Hematopoietic multipotent progenitor cell treated with erythropoietin and hydrocortisone succinate and interleukin-3 and kit ligand, for 4 days (in vitro differentiated cells): ENCODE measurements around the gene SRPK1.
A peak's percentile ranks its signal among the peaks of the same experiment; 100 is the strongest.

Source experiments
- DNase-seq: peaks from one replicate; pipeline ENCODE4 v3.0.0-alpha.2; 2015

Gene SRPK1

DNA sequence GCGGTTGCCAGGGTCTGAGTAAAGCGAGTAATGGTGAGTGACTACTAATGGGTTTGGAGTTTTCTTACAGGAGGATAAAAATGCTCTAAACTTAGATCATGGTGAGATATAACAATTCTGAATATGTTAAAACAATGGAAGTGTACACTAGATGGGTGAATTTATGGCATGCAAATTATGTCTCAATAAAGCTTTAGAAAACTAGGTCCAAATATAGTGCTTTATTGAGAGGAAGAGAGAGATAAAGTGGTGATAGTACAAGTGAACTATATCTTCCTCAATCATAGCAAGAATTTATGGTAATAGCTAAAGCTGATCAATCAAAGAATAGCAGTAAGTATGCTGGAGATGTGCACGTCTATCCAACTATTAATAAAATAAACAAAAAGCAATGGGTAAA is 23.9 kb downstream of the SRPK1 start:
- no peak for DNase-seq

DNA sequence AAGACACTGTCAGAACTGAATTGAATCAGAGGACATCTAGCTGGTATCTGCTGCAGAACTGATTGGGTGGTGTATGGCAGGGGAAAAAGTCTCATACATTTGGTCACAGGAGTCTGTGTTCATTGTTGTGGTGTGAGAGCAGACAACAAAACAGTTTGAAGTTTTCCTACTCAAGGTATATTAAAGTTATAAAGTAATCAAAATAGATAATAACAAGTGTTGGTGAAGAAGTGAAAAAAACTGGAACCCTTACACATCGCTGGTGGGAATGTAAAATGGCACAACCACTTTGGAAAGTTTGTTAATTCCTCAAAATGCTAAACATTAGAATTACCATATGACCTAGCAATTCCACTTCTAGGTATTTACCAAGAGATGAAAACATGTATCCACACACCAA is 24.7 kb downstream of the SRPK1 start:
- DNase-seq = no peak

DNA sequence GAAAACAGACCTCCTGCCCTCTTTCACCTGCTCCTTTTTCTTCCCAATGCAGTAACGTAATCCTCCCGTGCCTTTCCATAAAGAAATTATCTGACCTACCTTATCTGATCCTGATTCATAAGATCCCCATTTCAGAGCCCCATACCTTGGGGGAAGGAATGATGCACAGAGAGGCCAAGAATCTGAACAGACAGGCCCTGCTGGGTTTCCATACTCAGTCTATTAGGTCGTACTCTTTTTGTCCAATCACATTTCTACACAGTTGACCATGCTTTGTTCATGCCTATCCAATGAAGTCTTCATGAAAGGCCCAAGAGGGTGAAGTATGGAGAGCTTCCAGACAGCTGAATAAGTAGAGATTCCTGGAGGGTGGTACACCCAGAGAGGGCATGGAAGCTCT is 25.3 kb downstream of the SRPK1 start:
- DNase-seq = no peak

DNA sequence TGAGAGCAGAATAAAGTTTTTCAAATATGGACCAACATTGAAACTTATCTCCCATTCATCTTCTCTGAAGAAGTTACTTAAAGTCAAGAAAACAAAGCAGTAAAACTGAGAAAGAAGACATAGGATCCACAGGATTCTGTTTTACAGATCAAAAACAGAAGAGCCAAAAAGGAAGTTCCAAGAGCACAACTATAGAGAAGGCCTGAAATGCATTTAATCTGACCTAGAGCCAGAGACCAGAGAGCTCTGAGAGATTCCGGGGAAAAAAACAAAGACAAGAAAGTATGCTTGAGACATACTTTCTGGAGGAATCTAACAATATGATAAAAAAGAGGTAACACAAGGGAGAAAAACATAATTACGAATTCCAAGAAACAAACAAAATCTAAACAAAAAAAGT is 26.1 kb downstream of the SRPK1 start:
- DNase-seq = no peak

DNA sequence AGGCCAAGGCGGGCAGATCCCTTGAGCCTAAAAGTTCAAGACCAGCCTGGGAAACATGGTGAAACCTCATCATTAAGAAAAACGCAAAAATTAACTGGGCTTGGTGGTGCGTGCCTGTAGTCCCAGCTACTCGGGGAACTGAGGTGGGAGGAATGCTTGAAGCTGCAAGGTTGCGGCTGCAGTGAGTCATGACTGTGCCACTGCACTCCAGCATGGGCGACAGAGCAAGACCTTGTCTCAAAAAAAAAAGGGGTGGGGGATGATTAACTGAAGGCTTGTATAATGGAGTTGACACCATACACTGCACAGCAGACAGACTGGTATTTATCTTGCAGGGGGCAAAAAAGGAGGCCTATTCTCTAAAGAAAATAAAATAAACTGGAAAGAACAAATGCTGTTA is 27.7 kb downstream of the SRPK1 start:
- DNase-seq = no peak

DNA sequence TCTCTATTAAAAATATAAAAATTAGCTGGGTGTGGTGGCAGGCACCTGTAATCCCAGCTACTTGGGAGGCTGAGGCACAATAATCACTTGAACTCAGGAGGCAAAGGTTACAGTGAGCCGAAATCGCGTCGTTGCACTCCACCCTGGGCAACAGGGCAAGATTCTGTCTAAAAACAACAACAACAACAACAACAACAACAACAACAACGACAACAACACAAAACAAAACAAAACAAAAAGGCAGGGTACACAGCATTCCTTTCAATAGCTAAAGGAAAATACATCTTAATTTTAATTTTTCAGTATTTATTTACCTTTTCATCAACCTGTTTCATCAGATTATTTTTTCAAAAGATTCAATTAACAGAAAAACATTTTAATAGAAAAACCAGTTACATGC is 28.4 kb downstream of the SRPK1 start:
- no peak for DNase-seq

DNA sequence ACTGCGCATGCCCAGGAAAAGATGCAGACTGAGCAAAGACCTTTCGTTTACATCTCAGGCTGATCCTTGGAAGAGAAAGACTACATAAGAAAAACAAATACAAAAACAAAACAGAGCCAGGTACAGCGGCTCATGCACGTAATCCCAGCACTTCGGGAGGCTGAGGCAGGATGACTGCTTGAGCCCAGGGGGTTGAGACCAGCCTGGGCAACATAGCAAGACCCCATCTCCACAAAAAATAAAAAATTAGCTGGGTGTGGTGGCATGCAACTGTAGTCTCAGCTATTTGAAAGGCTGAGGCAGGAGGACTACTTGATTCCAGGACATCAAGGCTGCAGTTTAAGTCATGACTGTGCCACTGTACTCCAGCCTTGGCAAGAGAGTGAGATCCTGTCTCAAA is 41.7 kb downstream of the SRPK1 start:
- DNase-seq = no peak

DNA sequence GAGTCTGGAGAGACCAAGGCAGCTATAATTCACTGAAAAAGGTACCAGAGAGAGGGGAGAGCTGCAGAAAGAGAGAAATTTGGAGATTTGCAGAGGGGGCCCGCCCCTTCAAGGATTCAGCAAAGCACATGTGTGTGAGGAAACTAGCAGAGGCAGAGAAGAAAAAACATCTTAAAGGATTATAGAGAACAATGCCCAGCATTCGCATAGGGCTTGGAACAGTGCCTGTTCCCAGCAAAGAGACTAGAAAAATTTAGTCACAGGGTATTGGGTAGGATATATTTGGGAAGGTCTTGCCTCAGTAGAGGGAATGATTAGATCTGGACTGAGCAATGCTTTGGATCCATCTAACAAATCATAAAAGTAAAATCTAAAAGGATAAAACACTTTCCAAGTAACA is 44.0 kb downstream of the SRPK1 start:
- no peak for DNase-seq

DNA sequence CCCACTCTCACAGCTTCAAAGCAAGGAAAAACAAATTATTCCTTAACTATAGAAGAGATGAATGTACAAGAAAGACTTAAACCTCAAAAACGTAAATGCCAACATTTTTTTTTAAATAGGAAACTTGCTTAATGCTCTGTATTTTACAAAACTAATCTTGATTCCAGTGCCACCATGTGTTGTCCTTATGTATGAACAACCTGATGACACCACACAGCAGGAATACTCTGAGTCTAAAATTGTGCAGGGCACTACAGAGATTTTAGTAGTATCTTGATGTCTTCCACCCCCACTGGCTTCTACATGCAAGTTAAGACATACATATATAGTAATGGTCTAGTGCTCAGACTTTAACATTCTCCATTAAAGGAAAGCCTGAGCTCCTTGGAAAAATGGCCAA is 46.2 kb downstream of the SRPK1 start:
- DNase-seq = no peak

DNA sequence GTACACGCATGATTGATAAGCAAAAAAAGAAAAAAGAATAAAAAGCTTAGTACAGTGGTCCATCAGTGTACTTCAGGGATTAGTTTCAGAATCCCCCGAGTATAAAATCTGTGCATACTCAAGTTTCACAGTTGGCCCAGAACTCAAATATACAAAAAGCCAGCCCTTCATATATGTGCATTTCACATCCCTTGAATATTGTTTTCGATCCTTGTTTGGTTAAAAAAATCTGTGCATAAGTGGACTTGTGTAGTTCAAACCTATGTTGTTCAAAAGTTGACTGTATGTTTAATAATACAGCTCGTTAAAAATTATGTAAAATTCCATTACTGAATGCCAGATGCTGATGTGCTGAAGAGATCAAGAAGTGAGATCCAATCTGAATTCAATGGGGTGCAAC is 61.5 kb downstream of the SRPK1 start:
- DNase-seq = no peak

DNA sequence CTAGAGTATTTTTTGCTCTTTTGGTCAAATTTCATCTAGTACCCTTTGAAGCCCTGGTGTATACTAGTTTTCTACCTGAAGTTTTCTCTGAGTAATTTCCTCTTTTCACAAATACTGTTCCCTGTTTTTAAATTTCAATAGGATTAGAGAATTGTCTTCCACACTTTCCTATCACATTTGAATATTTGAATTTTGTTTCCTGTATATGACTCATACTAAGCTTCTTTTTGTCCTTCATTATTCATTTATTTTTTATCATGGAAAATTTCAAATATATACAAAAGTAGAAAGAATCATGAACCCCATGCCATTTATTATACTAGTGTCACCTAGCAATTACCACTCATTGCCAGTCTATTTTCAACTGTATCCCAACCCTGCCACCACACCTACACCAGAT is 63.0 kb downstream of the SRPK1 start:
- no peak for DNase-seq

DNA sequence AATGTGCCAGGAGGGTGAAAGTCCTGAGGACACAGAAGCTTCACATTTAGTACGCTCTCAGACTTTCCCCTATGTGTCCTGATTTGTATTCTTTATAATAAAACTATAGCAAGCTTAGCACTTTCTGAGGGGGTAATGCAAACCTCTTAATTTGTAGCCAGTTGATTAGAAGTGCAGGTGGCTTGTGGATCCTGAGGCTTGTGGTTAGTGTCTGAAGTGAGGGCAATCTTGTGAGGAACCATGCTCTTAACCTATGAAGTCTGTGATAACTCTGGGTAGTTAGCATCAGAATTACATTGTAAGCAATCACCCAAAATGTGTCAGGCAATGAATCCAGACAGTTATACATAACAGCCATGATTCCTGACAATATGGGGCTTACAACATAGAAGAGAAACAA is 64.6 kb downstream of the SRPK1 start:
- DNase-seq = no peak

DNA sequence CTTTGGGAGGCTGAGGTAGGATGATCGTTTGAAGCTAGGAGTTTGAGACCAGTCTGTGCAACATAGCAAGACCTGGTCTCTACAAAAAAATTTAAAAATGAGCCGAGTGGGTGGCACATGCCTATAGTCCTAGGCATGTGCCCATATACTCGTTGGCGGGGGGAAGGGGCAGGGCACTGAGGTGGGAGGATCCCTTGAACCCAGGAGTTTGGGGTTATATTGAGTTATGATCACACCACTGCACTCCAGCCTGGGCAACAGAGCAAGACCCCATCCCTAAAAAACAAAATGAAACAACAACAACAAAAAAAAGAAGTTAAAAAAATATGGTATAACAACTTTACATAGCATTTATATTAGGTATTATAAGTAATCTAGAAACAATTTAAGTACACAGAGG is 67.9 kb downstream of the SRPK1 start:
- no peak for DNase-seq

DNA sequence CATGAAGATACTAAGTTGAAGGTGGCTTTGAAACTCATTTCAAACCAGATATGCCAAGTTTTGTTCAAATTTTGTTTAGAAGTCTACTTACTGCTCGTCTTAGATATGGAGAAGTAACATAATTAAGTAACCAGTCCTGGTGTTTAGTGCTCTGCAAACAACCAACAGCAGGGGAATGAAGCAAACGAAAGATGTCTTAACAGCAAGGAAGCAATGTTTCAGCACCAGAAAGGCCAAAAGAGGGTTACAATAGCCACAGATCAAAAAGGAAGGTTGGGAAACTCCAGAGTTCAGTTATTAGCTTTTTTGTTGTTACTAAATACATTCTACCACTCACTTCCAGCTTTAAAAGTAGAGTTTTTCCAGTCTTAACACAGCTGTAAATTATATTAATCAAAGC is 70.7 kb downstream of the SRPK1 start:
- DNase-seq = peak; percentile 41

DNA sequence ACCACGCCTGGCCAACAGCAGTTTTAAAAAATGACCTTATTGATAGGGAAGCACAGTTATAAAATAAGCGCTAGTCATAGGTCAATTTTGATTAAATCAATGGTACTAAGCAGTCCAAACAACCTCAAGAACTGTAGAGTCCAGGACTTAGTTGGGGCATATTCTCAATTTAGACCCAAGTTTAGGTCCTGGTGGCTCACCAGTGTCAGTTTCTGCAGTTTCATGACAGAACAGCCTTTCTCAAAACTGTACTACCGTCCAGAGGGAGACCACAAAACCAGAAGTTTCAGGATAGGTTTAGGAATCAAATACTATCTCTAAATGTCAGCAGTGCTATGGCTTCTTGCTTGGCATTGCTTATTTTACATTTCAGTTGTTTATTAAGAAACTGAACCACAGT is 76.6 kb downstream of the SRPK1 start:
- no peak for DNase-seq

DNA sequence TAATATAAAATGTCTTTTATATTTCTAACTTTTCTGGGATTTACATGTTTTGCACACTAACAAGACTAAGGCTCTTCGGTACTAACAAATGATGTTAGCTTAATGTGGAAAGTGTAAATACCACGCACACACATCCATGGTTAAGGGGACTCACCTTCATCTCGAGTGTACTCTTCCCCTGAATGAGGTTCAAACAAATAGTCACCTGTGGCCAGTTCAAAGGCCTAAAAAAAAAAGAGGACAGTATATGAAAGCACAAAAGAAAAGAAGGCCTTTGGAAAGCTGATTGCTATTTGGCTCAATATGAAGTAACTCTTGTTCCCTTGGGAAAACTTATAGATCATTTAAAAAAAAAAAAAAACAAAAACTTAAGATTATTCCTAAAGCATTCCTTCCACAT is 78.5 kb downstream of the SRPK1 start:
- no peak for DNase-seq

DNA sequence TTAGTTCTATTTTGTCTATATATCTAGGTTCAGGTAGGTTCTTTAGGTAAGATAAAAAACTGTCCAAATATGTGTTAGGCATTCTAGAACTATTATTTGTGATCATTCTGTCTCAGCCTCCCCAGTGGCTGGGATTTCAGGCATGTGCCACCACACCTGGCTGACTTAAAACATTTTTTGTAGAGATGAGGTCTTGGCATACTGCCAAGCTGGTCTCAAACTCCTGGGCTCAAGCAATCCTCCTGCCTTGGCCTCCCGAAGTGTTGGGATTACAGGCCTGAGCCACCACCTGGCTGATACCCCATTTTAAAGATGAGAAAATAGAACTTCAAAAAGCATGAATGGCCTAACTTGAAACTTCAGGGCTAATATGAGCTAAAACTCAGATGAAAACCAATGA is 81.9 kb downstream of the SRPK1 start:
- DNase-seq = no peak

DNA sequence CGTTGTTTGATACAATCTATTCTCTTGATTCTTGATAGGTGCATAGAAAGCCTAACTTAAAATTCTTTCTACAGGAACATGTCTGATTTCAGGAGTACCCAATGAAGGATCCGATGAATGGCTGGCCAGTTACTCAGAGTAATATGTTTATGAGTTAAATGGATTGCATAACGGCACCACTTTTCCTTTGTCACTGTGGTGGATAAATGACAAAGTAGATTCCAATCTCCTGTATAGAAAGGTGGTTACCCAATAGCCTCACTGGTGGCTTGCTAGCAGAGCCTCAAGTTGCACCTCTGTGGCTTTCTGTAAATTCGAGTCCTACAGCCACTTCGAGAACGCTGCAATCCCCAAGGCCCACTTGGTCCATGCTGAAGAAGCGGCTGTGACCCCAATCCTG is 87.4 kb downstream of the SRPK1 start:
- DNase-seq = peak; percentile 86

DNA sequence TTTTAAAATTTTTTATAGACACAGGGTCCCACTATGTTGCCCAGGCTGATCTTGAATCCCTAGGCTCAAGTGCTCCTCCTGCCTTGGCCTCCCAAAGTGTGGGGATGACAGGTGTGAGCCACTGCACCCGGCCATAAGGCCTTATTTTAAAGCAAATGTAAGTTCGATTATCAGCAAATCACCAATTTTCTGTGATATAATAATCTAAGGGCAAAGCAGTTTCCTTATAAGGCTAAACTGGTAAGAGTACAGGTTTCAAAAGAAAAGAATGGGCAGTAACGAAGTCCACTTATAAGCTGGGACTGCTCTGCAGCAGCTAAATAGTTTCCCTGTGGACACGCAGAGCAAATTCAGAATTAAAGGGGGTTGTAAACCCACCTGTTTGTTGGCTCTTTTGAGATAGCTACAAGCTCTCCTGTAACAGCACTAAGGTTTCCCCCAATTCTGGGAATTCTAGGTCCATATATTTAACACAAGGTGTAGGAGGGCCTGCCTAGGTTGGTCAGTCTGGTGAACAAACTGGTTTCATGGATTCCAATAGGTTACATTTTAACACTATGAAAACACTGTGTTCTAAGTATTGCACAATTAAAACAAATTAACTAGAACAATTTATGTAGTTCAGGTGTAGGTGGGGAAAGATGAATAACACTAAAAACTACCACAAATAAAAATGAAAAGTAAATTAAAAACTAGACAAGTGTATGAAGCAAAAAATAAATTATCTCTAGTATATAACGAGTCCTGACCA is 89.5 kb downstream of the SRPK1 start:
- DNase-seq = no peak

DNA sequence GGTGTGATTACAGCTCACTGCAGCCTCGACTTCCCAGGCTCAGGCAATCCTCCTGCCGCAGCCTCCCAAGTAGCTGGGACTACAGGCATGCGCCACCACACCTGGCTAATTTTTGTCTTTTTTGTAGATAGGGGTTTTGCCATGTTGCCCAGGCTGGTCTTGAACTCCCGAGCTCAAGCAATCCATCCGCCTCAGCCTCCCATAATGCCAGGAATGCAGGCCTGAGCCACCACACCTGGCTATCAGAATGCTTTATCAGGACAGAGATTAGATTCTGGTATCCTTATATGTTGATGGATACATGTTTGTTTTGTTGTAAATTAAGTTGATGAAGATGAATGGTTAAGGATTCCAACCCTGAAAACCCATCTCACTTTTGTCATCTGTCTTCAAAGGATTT is 91.6 kb downstream of the SRPK1 start:
- no peak for DNase-seq

DNA sequence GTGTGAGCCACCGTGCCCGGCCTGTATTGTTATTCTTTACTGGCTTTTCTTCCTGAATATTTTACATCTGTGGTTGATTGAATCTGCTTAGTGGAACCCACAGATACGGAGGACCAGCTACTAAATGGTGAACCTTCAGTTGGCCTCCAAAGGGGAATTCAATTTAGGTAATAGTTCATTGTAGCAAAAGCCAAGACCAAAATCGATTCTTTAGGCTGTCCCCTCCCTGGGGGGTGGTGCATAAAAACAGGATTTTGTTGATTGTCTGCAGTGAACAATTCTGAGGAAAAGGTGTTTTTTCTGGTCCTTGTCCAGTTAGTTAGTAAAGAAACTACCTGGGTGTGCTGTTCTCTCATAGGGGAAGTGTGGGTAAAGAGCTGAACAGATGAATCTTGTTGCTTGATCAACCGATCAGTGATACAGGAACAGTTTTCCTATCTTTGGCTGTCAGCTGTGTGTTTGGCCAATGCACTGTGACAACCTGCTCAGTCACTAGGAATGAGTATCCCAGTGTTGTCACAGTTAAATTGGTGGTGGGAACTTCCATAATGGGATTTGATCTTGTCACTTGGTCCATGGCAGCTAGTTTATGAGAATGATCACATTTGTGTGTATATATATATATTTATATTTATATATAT is 96.2 kb downstream of the SRPK1 start:
- no peak for DNase-seq

DNA sequence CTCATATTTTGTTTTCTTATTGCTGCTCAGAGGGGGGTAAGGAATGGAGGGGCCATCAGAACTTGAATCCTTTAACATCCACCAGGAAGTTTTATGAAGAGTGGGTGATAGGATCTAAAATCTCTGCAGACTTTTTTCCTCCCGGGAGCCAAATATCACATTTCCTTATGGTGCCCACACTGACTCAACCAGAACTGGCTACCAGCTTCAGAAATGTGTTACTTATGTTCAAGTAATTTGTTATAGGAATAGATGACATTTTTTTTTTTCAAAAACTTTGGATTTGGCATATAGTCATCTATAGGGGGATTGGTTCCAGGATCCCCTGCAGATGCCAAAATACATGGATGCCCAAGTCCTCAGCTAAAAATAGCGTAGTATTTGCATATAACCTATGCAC is 97.3 kb downstream of the SRPK1 start:
- DNase-seq = no peak

DNA sequence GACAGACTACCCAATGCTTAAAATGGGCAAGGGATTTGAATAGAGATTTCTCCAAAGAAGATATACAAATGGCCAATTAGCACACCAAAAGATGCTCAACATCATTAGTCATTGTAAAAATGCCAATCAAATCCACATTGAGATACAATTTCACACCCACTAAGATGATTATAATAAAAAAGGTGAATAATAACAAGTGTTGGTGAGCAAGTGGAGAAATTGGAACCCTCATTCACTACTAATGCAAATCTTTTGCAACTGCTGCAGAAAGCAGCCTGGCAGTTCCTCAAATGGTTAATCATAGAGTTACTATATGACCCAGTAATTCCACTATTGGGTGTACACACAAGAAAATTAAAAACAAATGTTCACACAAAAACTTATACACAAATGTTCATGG is 103.4 kb downstream of the SRPK1 start:
- no peak for DNase-seq

DNA sequence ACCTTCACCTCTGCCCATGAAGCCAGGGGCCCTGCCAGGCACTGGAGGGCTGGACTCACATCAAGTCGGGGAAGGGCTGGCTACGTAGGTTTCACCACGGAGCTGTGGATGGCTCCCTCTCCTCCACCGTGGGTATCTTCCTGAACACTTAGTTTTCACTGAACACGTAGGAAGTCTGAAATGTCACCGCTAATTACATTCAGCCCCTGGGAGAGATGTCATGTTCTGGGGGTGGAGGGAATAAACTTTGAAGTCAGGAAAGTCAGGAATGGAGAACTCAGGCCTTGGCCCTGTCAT is 109.3 kb downstream of the SRPK1 start:
- no peak for DNase-seq

DNA sequence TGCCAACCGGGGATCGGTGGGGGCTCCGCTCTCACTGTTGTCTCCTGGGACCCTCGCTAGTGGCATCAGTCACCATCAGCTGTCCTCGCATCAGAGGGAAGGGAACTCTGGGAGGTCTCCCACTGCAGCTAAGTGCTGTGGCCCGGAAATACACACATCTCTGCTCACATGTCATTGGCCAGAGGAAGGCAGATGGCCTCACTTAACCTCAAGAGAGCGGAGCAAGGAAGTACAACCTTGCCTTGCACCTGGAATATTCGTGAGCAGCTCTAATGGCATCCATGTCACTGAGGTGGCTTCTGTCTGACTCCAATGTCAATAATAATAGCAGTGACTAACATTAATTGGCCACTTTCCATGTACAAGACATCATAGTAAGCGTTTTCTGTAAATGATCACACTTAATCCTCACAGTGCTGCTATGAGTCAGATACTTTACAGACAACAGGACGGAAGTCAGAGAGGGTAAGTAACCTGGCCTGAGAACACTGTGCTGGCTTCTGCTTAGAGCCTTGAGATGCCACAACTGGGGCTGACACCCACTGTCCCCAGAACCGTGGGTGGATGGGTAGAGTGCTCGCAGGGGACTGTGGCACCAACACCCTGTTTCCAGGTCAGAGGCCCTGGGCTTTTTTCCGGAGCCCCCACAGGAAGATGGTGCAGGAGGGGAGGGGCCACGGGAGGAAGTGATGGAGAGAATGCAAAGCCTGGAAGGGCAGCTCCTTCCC is 109.8 kb downstream of the SRPK1 start:
- no peak for DNase-seq
